NCI-H1092 treated with DMSO at 0.1 percent for 48 hours (cell line): ENCODE measurements around the gene RNU11.
"Not testable (repeated sequence)": the region's sequence is repeated elsewhere in the genome, so short reads cannot be mapped to it uniquely, and the experiment has no call there.

Experiments
- DNase-seq: peaks from one replicate; lab custom pipeline; 2025; lab: John Stamatoyannopoulos, UW

The RNU11 gene

DNA sequence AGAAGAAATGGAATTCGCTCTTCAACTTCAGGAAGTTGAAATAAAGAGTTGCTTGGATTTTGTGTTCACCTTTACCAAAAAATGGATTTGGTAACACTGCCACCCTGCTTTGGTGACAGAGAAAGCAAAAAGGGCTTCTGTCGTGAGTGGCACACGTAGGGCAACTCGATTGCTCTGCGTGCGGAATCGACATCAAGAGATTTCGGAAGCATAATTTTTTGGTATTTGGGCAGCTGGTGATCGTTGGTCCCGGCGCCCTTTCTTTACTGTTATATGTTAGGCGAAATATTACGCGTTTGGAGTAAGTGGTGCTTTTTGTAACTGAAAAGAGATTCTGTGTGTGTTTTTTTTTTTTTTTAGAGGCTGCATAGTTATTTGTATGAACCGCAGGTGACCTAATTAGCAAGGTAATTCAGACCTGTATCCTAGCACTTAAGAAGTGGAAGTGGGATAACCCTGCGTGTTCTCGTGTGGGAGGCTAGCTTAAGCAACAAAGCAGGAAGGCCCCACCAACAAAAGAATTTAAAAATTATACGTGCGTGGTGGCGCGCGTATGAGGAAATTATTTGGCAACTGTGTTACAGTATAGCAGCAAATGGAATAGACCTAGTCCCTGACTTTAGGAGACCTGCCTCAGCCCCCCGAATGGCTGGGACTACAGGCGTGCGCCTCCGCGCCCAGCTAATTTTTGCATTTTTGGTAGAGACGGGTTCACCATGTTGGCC, at the start of gene RNU11:
Gene RNU11 (plus strand): TSS at position 127 of the 725 bp plus-strand sequence.
- peak; percentile 100 for DNase-seq

DNA sequence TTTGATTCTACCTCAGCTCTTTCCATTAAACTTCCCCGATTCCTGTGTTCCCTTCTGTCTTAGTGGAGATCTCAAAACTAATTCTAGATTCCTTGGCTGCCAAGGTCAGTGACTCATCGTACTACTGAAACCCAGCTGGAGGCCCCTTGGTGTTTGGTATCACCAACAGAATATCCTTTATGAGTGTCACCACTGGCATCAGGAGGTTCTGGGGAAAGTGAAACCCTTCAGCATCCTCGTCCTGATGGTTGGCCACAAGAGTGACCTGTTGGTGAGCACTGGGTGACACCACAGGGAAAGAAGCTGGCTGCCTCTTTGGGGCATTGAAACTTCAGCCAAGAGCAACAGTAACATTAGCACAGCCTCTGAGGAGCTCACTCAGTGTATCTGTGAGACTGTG, 46.7 kb upstream of the RNU11 start:
- no peak for DNase-seq

DNA sequence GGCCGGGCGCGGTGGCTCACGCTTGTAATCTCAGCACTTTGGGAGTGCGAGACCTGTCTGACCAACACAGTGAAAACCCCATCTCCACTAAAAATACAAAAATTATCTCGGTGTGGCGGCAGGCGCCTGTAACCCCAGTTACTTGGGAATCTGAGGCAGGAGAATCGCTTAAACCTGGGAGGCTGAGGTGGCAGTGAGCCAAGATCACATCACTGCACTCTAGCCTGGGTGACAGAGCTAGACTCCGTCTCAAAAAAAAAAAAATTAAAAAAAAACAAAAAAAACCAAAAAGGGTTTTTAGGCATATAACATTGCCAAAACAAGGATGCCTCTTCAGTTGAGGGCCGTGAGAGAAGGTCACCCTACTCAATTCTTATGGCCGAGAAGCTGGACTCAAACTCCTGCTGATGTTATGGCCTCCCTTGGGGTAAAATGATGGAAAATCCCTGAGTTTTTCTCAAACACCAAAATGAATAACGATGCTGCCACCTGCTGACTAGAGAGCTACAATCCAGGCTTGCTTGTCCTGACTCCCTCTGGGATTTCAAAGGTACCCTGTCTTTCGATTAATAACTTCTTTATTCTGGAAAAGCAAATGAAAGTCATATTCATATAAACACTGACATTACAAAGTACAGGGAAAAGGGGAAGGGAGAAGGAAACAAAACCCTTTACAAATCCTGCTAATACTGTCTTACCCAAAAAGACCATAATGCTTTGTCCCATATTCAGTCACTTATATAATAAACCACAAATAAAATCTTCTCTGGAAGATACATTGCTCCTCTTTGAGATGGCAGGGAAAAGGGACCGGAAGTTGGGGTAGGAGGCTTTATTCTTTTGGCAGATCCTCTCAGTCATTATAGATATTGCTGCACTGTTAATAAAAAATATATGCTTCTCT, 45.6 kb upstream of the RNU11 start:
- DNase-seq: peak; percentile 63

DNA sequence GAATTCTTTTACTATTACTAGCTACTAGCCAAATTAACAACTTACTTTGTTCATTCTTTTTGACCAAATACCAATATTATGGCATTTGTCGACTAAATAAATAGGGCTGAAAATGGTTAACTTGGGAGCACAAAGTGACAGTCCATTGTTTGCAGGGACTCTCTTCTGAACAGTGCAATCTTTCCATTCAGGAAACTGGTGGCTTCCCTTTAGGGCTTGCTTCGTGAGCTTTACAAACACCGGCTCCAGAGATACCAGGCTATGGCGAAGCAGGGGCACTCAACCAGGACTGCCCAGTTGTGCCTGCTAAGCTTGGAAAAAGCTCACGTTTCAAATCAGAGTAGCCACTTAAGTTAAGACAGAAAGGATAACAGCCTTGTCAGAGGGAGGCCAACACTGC, 44.0 kb upstream of the RNU11 start:
- no peak for DNase-seq

DNA sequence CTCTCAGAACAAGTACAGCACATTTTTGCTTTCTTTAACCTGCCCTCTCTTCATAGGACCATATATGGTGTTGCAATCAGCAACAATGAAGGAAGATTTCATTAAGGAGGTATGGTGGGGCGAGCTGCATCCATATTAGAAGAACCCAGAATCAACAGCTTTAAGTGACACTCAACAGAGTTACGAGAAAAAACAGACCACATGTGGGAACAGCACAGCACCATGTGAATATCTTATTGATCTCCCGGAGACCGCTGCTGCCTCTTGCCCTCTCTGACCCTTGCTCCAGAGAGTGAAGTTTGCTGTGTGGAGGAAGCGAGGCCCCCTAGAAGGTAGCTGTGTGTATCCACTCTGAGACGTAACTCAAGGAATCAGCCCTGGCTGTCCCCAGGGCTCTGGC, 43.4 kb upstream of the RNU11 start:
- DNase-seq: no peak

DNA sequence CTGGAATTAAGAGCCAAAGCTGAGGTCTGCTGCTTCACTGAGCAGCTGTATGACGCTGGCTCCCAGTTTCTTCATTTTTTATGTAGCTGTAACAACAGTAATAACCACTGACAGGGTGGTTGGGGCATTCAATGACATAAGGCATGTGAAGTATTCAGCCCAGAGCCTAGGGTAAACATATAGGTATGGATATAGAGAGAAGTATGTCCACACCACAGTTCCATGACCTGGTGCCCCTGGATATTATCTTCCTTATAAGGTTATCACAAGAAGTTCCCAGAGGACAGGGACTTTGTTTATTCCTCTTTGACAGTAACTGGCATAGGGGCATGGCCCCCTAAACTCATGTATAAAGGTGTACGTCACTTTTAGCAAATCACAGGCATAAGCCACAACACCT, 41.6 kb upstream of the RNU11 start:
- DNase-seq: no peak

DNA sequence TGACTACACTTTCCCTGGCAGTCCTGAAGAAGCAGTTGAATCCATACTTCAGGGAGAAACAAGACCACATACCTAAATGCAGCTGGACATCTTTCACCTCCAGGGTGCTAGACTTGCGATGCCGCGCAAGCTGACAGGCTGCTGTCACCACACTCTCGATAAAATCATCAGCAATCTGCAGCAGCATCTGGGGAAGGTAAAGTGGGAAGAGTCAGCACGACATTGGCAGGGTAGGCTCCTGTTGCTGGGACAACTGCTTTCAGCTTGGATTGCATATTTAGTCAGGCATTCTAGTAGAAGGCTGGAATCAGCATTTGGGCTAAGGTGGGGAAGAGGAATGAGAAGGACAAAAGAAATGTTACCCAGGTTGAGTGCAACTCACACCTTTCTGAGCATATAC, 35.2 kb upstream of the RNU11 start:
- no peak for DNase-seq

DNA sequence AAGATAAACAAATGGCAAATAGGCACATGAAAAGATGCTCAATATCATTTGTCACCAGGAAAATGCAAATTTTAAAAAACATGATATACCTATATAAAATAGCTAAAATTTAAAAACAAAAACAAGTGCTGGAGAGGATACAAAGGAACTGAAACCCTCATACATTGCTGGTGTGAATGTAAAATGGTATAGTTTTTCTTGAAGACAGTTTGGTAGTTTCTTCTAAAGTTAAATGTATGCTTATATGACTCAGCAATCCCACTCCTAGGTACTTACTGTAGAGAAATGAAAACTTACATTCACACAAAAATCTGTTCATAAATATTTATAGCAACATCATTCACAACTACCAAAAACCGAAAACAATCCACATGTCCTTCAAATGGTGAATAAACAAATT, 16.7 kb upstream of the RNU11 start:
- no peak for DNase-seq

DNA sequence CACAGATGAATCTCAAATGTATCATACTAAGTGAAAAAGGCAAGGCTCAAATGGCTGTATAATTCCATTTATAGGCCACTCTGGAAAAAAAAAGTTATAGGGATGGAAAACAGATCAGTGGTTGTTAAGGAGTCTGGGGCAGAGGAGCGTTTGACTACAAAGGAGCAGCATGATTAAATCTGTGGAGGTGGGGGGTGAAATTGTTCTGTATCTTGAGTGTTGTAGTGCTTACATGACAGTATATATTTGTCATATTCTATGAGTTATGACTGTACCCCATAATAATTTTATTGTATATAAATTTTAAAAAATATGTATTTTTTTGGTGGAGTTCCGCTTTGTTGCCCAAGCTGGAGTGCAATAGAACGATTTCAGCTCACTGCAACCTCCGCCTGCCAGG, 15.8 kb upstream of the RNU11 start:
- no peak for DNase-seq

DNA sequence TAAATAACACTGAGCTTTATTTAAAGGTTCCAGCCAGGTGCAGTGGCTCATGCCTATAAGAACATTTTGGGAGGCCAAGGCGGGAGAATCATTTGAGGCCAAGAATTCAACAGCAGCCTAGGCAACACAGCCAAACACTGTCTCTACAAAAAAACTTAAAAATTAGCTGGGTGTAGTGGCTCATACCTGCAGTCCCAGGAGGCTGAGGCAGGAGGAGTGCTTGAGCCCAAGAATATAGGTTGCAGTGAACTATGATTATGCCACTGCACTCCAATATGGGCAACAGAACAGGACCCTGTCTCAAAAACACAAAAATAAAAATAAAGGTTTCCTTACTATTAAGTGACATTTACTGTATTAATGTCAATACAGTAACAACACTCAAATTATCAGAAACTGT, 7.6 kb upstream of the RNU11 start:
- DNase-seq: no peak

DNA sequence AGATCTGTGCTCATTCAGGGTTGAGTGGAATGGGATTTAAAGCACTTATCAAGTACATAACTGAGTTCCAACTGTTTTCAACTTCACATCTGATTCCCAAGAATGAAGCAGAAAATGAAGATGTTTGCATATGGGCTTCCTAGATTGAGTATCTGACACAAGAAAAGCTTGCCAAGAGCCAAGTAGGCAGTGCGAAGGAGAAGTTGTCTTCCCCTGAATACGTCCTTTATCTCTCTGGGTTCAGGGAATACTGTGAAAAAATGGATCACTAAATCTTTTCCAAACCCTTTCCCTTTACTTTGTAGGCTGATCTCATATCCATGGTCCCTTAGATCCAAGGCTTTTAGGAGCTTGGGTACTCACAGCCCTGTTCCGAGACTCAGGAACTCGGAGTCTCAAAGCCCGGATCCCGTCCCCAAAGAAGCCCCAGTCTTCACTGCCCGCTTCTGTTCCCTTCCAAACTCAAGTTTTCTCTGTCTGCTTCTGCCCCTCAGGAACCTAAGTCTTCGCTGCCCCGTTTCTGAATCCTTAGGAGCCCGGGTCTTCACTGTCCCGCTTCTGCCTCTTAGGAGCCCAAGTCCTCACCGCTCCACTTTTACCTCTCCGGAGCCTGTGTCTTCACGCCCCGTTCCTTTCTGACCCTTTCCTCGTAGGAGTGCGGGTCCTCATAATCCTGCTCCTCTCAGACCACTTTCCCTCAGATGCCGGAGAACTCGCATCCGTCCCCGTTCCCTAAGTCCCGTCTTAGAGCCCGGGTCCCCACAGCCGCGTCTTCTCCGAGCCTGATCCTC, 6.1 kb upstream of the RNU11 start:
- DNase-seq: no peak

DNA sequence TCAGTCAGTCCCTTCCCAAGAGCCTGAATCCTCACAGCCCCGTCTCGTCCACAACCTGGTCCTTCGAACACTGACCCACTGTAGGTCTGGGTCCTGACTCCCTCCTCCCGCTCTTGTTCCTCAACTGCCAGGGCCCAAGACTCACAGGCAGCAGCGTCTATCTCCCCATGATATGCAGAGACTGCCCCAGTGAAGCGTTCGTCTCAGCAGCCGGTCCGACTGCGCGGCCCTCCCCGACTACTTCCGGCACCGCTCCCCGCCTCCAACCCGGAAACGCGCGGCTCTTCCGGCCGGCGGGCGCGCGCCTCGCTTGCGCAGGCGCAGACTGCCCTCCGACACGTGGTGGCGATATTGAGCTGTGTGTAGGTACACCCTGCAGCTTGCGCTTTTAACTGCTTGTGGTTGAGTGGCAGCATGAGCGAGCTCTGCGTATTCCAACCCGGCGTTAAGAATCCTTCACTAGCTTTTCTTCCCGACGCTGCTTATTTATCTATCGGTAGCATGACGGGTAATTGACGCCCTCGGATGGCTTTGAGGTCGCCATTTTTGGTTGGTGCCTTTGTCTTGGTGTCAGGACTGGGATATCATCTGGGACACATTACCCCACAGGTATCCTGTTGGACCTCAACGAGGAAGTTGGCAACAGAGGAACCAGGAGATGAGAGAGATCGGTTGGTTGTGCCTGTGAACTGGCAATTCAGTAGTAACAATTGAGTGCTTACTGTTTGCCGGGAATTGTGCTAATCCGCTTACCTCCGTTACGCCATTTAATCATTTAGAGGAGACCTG, 5.4 kb upstream of the RNU11 start, which contains the start of gene TAF12:
Gene TAF12 (minus strand): TSS at position 221 of the 789 bp plus-strand sequence. CDS start 20,986 bp downstream, outside the sequence.
- peak; percentile 98 for DNase-seq

DNA sequence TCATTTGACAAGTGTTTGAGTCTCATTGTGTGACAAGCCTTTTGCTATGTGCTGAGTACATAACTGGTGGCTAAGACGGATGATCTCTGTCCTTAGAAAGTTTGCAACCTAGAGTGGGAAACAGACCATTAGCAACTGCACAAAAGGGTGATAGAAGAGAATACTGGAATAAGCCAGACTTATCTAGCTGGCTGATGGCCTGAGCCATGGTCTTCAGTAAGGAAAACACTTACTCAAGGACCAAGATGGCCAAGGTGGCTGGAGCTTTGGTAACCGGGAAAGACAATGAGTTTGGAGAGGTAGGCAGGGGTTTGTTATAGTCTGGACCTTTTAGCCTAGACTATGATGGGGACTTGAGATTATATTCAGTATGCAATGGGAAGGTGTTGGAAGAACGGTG, 3.9 kb upstream of the RNU11 start:
- DNase-seq: no peak

DNA sequence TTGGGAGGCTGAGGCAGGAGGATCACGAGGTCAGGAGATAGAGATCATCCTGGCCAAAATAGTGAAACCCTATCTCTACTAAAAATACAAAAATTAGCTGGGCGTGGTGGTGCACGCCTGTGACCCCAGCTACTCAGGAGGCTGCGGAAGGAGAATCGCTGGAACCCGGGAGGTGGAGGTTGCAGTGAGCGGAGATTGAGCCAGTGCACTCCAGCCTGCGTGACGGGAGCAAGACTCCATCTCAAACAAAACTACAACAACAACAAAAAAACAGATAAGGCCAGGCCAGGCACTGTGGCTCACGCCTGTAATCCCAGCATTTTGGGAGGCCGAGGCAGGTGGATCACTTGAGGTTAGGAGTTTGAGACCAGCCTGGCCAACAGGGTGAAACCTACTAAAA, 3.0 kb upstream of the RNU11 start:
- not testable (repeated sequence) for DNase-seq

DNA sequence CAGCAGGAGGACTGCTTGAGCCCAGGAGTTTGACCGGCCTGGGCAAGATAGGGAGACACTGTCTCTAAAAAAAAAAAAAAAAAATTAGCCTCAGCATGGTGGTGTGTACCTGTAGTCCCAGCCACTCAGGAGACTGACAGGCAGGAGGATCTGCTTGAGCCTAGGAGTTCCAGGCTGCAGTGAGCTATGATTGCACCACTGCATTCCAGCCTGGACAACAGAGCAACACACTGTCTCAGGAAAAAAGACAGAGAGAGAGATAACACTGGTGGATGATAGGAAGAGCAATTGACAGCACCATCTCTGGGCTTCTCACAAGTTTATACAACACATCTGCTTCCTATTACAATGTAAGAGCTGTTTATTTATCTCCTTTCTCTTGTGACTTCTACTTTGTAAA, 2.4 kb upstream of the RNU11 start:
- DNase-seq: no peak

DNA sequence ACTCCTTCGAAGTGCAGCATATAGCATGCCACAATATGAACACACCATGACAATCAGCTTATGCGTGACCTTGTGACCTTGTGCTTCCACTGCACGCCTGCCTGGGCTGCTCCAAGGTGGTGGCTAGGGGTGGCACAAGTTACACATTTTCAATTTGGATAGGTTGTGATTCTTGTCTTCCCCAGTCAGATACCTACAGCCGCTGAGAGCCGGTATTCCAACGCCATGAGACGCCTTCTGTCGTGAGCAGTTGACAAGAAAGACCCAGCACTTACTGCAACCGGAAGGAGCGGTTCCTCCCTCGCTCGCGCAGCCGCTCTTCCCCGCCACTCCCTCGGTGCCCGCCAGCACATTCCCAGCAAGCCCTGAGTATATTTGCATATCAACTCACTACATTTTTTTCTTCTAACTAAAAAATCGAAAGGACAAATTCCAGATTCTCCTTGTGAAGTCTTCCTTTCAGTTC, 359 bp upstream of the RNU11 start:
- peak; percentile 100 for DNase-seq

DNA sequence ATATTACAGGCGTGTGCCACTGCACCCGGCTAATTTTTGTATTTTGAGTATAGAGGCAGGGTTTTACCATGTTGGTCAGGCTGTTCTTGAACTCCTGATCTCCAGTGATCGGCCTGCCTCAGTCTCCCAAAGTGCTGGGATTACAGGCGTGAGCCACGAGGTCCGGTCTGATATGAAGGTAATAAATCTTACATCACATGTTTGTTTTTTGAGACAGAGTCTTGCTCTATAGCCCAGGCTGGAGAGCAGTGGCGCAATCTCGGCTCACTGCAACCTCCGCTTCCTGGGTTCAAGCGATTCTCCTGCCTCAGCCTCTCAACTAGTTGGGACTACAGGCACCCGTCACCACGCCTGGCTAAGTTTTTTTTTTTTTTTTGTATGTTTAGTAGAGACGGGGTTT, 4.7 kb downstream of the RNU11 start:
- DNase-seq: not testable (repeated sequence)

DNA sequence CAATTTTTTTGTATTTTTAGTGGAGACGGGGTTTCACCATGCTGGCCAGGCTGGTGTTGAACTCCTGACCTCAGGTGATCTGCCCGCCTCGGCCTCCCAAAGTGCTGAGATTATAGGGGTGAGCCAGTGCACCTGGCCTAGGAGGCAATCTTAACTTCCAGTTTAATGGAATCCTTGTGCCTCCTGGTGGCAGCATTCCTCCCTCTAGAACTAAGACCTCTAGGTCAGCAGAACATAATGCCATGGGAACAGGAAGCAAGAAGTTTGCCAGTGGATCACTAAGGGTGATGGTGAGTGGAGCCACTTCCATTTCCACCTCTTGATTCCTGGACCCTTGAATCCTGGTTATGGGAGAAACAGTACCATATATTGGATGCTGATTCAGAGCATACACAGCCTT, 5.5 kb downstream of the RNU11 start:
- DNase-seq: not testable (repeated sequence)

DNA sequence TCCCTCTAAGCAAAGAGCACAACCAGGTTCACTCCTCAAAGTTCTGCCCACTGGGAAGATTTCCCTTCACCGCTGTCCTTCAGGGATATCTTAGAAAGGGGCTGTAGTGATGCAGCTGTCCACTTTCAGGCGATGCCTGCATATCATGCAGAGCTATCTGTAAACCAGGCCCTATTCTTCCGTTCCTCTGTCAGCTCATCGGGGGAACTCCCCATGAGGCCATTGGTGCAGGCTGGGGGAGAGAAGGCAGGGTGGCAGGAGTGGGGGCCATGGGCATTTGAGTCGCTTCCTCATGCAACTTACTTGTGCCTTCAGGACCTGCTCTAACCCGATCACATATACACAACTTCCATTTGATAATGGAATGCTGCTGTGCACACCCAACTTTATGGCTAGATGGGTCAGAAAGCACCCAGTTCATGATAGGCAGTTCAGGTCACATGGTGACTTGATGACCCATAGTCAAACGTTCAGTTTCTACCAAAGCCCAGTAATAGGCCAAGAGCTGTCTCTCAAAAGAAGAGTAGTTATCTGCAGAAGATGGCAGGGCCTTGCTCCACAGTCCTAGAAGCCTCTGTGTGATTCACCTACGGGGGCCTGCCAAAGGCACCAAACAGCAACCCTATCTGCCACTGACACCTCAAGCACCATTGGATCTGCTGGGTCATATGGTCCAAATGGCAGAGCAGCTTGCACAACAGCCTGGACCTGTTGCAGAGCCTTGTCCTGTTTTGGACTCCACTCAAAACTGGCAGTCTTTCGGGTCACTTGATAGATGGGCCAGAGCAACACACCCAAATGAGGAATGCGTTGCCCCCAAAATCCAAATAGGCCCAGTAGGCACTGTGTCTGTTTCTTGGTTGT, 7.3 kb downstream of the RNU11 start:
- DNase-seq: not testable (repeated sequence)

DNA sequence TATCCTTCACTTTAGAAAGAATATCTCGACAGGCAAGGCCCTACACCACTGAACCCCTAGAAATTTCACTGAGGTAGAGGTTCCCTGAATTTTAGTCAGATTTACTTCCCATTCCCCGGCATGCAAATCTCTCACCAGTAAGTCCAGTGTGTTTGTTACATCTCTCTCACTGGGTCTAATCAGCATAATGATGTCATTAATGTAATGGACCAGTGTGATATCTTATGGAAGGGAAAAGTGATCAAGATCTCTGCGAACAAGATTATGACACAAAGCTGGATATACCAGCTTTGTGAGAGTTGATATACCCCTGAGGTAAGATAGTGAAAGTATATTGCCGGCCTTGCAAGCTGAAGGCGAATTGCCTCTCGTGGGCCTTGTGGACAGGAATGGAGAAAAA, 7.9 kb downstream of the RNU11 start:
- no peak for DNase-seq
